GM12872 (cell line): ENCODE results near the gene MSLN.

Experiments
- TF ChIP-seq, protein P1 (sequence below): IDR thresholded peaks from 3 replicates; pipeline ENCODE4 v1.5.1; 2011; ENCODE audit warnings: low read depth, mild to moderate bottlenecking, low read length, moderate library complexity; ENCODE audit not compliant: insufficient read depth

The MSLN gene

DNA sequence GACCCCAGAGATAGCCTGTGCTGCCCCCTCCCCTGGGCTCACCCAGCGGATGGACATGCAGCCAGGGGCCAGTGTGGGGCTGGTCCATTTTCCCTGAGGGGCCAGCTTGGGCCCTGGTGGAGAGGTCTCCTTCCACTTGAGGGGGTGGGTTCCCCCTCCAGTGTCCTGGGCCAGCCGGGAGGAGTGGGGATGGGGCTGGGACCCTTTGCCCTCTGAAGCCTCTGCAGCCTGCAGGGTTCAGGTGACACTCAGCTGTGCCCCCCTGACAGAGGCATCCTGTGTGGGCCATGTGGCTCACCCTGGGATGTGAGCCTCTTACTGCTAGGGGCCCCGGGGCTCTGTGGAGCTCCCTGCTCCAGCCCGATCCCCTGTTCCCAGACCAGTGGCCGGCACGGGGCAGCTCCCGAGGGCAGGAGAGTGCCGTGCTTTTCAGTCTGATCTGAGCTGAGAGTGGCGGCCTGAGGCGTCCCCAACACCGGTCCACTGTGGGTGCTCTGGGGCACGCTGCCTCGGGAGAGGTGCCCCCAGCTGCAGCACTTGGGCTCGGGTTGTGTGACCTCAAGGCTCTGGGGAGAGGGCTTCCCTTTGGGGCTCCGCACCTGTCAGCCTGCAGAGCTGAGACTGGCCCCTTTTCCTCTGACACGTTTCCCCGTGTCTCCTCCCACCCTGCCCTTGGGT is 40.4 kb downstream of the MSLN start:
- TF ChIP-seq, protein P1, sequence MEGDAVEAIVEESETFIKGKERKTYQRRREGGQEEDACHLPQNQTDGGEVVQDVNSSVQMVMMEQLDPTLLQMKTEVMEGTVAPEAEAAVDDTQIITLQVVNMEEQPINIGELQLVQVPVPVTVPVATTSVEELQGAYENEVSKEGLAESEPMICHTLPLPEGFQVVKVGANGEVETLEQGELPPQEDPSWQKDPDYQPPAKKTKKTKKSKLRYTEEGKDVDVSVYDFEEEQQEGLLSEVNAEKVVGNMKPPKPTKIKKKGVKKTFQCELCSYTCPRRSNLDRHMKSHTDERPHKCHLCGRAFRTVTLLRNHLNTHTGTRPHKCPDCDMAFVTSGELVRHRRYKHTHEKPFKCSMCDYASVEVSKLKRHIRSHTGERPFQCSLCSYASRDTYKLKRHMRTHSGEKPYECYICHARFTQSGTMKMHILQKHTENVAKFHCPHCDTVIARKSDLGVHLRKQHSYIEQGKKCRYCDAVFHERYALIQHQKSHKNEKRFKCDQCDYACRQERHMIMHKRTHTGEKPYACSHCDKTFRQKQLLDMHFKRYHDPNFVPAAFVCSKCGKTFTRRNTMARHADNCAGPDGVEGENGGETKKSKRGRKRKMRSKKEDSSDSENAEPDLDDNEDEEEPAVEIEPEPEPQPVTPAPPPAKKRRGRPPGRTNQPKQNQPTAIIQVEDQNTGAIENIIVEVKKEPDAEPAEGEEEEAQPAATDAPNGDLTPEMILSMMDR: no peak

DNA sequence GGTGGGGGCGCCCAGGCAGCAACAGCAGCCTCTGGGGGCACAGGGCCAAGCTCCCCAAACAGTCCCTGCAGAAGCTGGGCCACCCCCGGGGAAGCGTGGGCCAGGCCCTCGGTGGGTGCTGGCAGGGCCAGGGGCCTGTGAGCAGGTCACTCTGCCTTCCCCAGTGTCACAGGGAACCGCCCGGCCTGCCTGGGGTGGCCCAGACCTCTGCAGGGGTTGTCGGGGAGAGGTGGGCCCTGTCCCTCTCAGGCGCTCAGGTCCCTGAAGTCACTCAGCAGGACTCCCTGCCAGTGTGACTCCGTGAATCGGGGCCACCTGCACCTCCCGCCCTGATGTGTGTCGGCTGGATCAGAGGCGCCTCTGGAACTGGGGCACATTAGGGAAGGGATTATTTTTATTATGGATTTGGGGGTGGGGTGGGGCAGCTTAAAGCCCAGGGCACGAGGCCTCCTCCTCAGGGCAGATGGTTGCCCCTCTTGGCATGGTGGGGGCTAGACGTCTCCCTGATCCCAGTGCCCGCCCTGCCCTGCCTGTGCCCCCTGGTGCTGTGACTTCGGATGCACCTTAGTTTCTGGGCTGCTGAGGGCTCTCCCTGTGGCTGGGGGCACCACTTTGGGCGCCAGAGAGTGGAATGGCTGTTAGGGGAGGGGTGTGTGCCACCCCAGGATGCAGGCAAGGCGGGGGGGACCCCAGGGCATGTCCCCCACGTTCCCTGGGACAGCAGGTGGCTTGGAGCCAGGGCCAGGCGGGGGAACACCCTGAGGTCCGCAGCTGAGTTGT is 41.2 kb downstream of the MSLN start:
- TF ChIP-seq, protein P1: no peak

DNA sequence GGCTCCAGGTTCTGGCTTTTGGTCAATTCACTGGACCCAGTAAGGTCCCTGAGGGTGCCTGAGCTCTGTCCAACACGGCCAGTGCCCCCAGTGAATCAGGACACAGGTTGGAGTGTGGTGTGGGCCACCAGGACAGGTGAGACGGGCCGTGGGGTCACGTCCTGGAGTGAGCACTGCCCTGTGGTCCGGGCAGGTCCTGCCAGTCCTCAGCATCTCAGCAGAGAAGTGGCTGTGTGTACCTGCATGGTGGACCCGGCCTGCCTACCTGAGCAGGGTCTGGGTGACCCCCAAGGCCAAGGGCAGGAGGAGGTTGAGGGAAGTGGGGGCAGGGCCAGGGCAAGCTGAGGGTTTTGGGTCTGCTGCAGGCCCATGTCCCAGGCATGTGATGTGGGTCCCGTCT is 41.9 kb downstream of the MSLN start:
- TF ChIP-seq, protein P1: no peak

DNA sequence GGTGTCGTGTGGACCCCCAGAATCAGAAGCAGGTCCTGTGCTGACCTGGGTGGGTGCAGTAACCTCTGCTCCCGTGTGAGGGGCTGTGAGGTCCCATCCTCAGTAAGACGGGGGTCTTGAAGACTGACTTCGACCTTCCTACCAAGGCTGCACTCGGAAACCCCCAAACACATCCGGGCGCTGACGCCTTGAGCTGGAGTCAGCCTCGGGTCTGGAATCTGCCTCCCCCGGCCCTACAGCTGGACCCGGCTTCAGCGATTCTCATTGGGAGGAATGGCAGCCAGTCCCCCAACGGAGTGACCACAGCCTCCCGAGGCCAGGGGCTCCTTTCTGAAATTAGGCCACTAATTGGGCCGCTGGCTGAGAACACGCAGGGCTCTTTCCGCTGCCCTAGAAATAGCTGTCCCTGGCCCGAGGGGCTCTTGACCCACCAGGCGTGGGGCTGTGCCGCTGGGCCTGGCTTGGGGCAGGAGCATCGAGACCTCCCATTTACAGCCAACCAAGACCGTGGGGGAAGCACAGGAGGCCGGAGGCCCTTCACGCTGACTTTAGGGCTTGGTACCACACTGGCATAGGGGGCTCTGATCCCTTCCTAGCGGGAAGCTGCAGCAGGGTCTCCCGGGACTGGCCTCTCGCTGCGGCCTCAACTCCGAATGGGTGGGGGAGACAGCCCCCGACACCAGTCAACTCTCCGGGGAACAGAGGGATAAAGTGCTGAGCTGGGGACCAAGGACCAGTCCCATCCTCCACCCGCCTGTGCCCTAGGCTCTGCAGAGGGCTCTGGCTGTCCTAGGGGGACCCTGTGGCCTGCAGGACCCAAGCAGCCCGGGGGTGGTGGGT is 42.6 kb downstream of the MSLN start:
- TF ChIP-seq, protein P1: no peak

DNA sequence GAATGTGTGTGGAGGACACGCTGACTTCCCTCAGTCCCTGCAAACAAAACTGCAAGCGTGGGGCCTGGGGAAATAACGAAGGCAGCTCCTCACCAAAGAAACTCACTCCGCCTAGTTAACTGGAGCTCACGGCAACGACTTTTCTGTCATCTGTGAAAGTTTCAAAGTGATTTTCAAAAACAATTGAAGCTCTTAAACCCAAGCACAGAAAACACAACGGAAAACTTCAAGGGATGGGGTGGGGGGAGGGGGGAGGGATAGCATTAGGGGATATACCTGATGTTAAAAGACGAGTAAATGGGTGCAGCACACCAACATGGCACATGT is 43.2 kb downstream of the MSLN start:
- TF ChIP-seq, protein P1: no peak

DNA sequence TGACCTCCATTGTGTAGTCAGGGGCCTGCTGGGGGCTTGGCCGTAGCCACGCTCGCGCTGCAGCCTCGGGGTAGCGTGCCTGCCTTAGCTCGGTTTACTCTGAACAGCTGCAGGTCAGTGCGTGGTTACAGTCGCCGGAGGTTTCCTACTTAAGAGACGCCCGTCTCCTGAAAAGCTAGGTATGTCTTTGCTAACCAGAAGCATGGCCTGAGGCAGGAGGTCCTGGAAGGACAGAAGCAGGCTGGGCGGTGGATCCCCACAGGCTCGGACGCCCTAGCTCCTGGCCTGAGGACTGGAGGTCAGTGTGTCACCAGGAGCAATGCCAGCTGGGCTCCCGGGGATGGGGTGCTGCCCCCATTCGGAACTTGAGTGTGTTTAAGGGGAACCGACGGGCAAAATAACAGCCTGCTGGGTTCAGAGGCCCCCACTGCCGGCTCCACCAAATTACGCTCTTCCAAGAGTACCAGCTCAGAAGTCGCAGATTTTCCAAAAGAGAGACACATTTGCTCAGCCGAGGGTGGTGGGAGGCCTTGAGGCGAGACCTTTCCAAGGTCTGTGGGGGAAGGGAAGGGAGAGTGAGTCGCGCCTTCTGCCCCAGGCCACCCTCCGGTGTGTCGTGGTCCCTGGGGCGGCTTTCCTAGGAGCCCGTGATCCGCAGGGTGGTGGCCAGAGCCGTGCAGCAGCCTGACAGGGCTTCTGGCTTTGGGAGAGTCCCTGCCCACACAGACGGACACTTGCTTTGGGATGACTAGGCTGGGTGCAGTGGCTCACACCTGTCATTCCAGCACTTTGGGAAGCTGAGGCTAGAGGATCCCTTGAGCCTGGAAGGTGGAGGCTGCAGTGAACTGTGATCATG is 43.9 kb downstream of the MSLN start:
- TF ChIP-seq, protein P1: no peak
